Lower leg skin (tissue), 4 donors: ENCODE measurements around the gene HSD3B1. TPM values are rescaled to one million over a fixed set of nuclear protein-coding genes. Genes with fewer than 3 reads are reported as not detected.
"Not testable (repeated sequence)": the region's sequence is repeated elsewhere in the genome, so short reads cannot be mapped to it uniquely, and the experiment has no call there.

Experiments
- DNase-seq, 2 donors: peaks; one replicate each; pipeline ENCODE4 v3.0.0-alpha.2; 2019; ENCODE audit warnings: low spot score in 2 of 2
- H3K4me3 ChIP-seq: fragments of 200-600 bp; sonication (generic); 2 replicates; pipeline ENCODE4 v1.5.1; 2017; ENCODE audit warnings: mild to moderate bottlenecking, low read depth; ENCODE audit not compliant: poor library complexity, severe bottlenecking
- CTCF ChIP-seq, 3 donors: fragments of 450-650 bp; IDR thresholded peaks; one replicate each; pipeline ENCODE4 v1.5.1; 2016; ENCODE audit warnings: antibody characterized with exemption in 3 of 3, mild to moderate bottlenecking in 3 of 3, moderate library complexity in 2 of 3
- POLR2A ChIP-seq, 2 donors: fragments of 450-650 bp; IDR thresholded peaks; one replicate each; pipeline ENCODE4 v1.6.1; 2016 to 2017; ENCODE audit warnings: antibody characterized with exemption in 2 of 2, mild to moderate bottlenecking in 1 of 2, moderate library complexity in 1 of 2
- WGBS, 2 donors: methylation state at CpG; one replicate each; pipeline ENCODE4 v1.1.5; 2018; 5-methylcytosine and 5-hydroxymethylcytosine counted together
- intact Hi-C: fragments of 100-400 bp; cut with DNase I; formaldehyde crosslinking; loops from one replicate; pipeline ENCODE4 v1.15.0; 2023; ENCODE audit warnings: low total_unique reads
- total RNA-seq, 4 donors: library from RNA; depleted of rRNA; stranded (reverse); fragments of >200 nt; gene quantifications; one replicate each; pipeline ENCODE4 v1.1.0, GENCODE V29; 2016

The HSD3B1 gene
- total RNA-seq, 4 donors from 2014 or later: 0.30 to 10.3 (median 1.6) TPM

- intact Hi-C loops: no loop called here
- TF ChIP-seq POLR2A (IDR thresholded peaks at IDR 0.05): no peak
- no peak for TF ChIP-seq CTCF (IDR thresholded peaks at IDR 0.05)
- WGBS, 2 donors: 92 to 97% methylated on average over 1 of the region's 1 CpG
- no peak overlapping the region for H3K4me3 ChIP-seq
- DNase-seq: no peak
Observed at GRCh38 chr1:119547306-119547705, 40.3 kb downstream of the HSD3B1 start.

- TF ChIP-seq POLR2A (IDR thresholded peaks at IDR 0.05) (no peak), CTCF (IDR thresholded peaks at IDR 0.05) (no peak)
- DNase-seq: no peak
- H3K4me3 ChIP-seq: no peak overlapping the region
- intact Hi-C loops: no loop called here
- 95% methylated on average over 7 of the region's 7 CpGs for WGBS, 2 donors
Observed at GRCh38 chr1:119547805-119548204, 40.8 kb downstream of the HSD3B1 start.

- no peak for TF ChIP-seq POLR2A (IDR thresholded peaks at IDR 0.05)
- no peak for TF ChIP-seq CTCF (IDR thresholded peaks at IDR 0.05)
- intact Hi-C loops: no loop called here
- WGBS, 2 donors: 68 to 73% methylated on average over 4 of the region's 4 CpGs
- H3K4me3 ChIP-seq: no peak overlapping the region
- DNase-seq: peak in 1 of 2 donors; percentile 27
Observed at GRCh38 chr1:119549719-119550132, 42.7 kb downstream of the HSD3B1 start.

- WGBS, 2 donors: 86 to 88% methylated on average over 2 of the region's 2 CpGs
- no peak for DNase-seq
- intact Hi-C loops: no loop called here
- H3K4me3 ChIP-seq: no peak overlapping the region
- TF ChIP-seq POLR2A (IDR thresholded peaks at IDR 0.05) (no peak), CTCF (IDR thresholded peaks at IDR 0.05) (no peak)
Observed at GRCh38 chr1:119550381-119550780, 43.4 kb downstream of the HSD3B1 start.

GRCh38 chr1:119551218-119551617 lies 44.2 kb downstream of the HSD3B1 start:
- TF ChIP-seq POLR2A (IDR thresholded peaks at IDR 0.05) (no peak), CTCF (IDR thresholded peaks at IDR 0.05) (no peak)
- DNase-seq: no peak
- intact Hi-C loops: no loop called here
- no peak overlapping the region for H3K4me3 ChIP-seq

- intact Hi-C loops, DNase-seq, H3K4me3 ChIP-seq: not testable (repeated sequence)
- WGBS, 2 donors: 56 to 68% methylated on average over 1 of the region's 1 CpG
Observed at GRCh38 chr1:119552656-119553055, 45.6 kb downstream of the HSD3B1 start.

DNA sequence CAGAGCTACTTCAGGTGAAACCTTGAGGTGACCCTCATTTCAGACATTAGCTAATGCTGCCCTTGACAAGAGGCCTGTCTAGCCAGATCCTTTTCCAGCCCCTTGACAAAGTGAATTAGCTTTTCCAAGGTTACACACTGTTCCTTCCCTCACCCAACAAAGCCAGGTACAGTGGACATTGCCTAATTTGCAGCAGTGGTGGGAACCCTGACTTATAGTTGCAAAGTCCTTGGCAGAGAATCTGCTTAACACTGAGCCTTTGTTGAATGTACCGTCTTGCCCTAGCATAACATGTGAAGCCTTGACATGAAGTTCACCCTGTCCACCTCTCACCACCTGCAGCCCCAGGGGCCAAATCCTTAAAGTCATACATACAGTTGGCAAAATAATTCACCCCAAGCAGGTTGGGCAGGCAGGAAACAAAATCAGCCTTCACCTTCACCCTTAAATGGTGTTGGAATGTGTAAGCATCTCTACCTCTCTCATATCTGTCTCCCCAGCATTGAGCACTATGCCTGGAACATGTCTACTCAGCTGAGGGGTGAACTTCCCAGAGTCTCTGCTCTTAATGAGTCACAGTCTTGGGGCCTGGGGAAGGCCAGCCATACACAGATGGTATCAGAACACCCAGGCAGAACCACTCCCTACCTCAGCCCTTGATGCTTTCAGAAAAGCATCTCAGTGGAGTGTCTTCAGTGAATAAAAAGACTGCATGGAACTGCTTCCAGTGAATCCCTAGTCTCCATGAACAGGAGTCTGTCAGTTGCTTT lies 46.5 kb downstream of the HSD3B1 start:
- DNase-seq, intact Hi-C loops, H3K4me3 ChIP-seq: not testable (repeated sequence)
- 47 to 58% methylated on average over 1 of the region's 1 CpG for WGBS, 2 donors
